A549 (cell line): ENCODE data around the gene DSCAM. TPM values are rescaled to one million over a fixed set of nuclear protein-coding genes. Genes with fewer than 3 reads are reported as not detected.

Experiments
- ATAC-seq, 2 experiments: fragments of 200-7000 bp in 1 of 2; fragments of >200 bp in 1 of 2; cut with Nextera tagmentation in 1 of 2; cut with Tn5 transposase in 1 of 2; 3 replicates each; pipeline versions ENCODE4 v1.8.0 to v1.9.1; 2018 to 2020; ENCODE audit warnings: mild to moderate bottlenecking in 1 of 2, moderate library complexity in 1 of 2
- CTCF ChIA-PET: fragments of 300-600 bp; sonication (Branson Sonifier 250); formaldehyde crosslinking; extraction: SDS; loops from one replicate; lab custom pipeline; 2021; ENCODE audit warnings: antibody characterized with exemption, inconsistent platforms; lab: Yijun Ruan, JAX
- POLR2A ChIA-PET: fragments of 350-600 bp; formaldehyde crosslinking; extraction: SDS; loops from one replicate; lab custom pipeline; 2021; ENCODE audit warnings: antibody characterized with exemption, inconsistent platforms; lab: Yijun Ruan, JAX
- DNase-seq, 2 experiments: peaks; one replicate each; pipeline versions ENCODE4 v3.0.0 to v3.0.0-alpha.2; 2011 to 2016; ENCODE audit warnings: low read depth in 1 of 2, low spot score in 1 of 2
- FAIRE-seq: peaks from 2 replicates; lab custom pipeline; 2011; peaks lifted over from hg19 to GRCh38; lab: Jason Lieb, UNC
- H3K27ac ChIP-seq, 2 experiments: fragments of >200 bp; sonication (Bioruptor Twin); formaldehyde crosslinking; 3 replicates each; pipeline ENCODE4 v1.5.1; 2016 to 2017
- H3K4me1 ChIP-seq: fragments of >200 bp; sonication (Bioruptor Twin); formaldehyde crosslinking; 3 replicates; pipeline ENCODE4 v1.6.1; 2016
- H3K4me2 ChIP-seq: fragments of >200 bp; sonication (Bioruptor Twin); formaldehyde crosslinking; 3 replicates; pipeline ENCODE4 v1.6.1; 2016
- H3K4me3 ChIP-seq: fragments of >200 bp; sonication (Bioruptor Twin); formaldehyde crosslinking; 3 replicates; pipeline ENCODE4 v1.5.1; 2016
- H3K9me3 ChIP-seq: fragments of >200 bp; sonication (Bioruptor Twin); formaldehyde crosslinking; 3 replicates; pipeline ENCODE4 v1.6.1; 2016
- ATOH8 ChIP-seq: fragments of 250-450 bp; sonication (Bioruptor Pico); IDR thresholded peaks from 2 replicates; pipeline ENCODE4 v1.5.0; 2020; ENCODE audit warnings: low read depth, mild to moderate bottlenecking, moderate library complexity
- CBX2 ChIP-seq: fragments of 200-600 bp; sonication (generic); IDR thresholded peaks from 2 replicates; pipeline ENCODE4 v1.6.1; 2016; ENCODE audit warnings: low read depth, mild to moderate bottlenecking, borderline replicate concordance
- CHD2 ChIP-seq: fragments of 150-350 bp; IDR thresholded peaks from 2 replicates; pipeline ENCODE4 v1.6.1; 2014; ENCODE audit warnings: low read length; ENCODE audit not compliant: partially characterized antibody
- CTCF ChIP-seq: fragments of >200 bp; sonication (Bioruptor Twin); formaldehyde crosslinking; IDR thresholded peaks from 3 replicates; pipeline ENCODE4 v1.5.1; 2016
- E2F6 ChIP-seq: IDR thresholded peaks from 2 replicates; pipeline ENCODE4 v1.6.1; 2012; ENCODE audit warnings: low read depth, borderline replicate concordance
- EHF ChIP-seq: fragments of 250-450 bp; sonication (Bioruptor Pico); IDR thresholded peaks from 2 replicates; pipeline ENCODE4 v1.5.0; 2020; ENCODE audit warnings: mild to moderate bottlenecking
- EHMT2 ChIP-seq: fragments of 200-600 bp; sonication (generic); IDR thresholded peaks from 2 replicates; pipeline ENCODE4 v1.6.1; 2016; ENCODE audit warnings: antibody characterized with exemption, low read depth, mild to moderate bottlenecking, moderate library complexity
- HEYL ChIP-seq: fragments of 250-450 bp; sonication (Bioruptor Pico); IDR thresholded peaks from 2 replicates; pipeline ENCODE4 v1.8.0; 2021; ENCODE audit warnings: mild to moderate bottlenecking, moderate library complexity
- HMGXB4 ChIP-seq: fragments of 250-450 bp; sonication (Bioruptor Pico); IDR thresholded peaks from 2 replicates; pipeline ENCODE4 v1.5.0; 2021; ENCODE audit warnings: mild to moderate bottlenecking, moderate library complexity, borderline replicate concordance
- HOXB5 ChIP-seq: fragments of 250-450 bp; sonication (Bioruptor Pico); IDR thresholded peaks from 2 replicates; pipeline ENCODE4 v1.5.0; 2020; ENCODE audit warnings: mild to moderate bottlenecking, moderate library complexity
- JUNB ChIP-seq: fragments of >200 bp; sonication (Bioruptor Twin); formaldehyde crosslinking; IDR thresholded peaks from 2 replicates; pipeline ENCODE4 v1.6.1; 2016
- KDM1A ChIP-seq: fragments of 200-600 bp; sonication (generic); IDR thresholded peaks from 2 replicates; pipeline ENCODE4 v1.6.1; 2016; ENCODE audit warnings: low read depth, mild to moderate bottlenecking
- MAX ChIP-seq: IDR thresholded peaks from 2 replicates; pipeline ENCODE4 v1.6.1; 2012
- MYC ChIP-seq: IDR thresholded peaks from 2 replicates; pipeline ENCODE4 v1.6.1; 2012; ENCODE audit warnings: mild to moderate bottlenecking, inconsistent platforms, low read length, improper control_type of control experiment, borderline replicate concordance
- NFE2L2 ChIP-seq: fragments of 150-350 bp; conservative IDR thresholded peaks from 2 replicates; pipeline ENCODE4 v1.6.1; 2014; ENCODE audit warnings: low read length
- NPAS2 ChIP-seq: fragments of 250-450 bp; sonication (Bioruptor Pico); IDR thresholded peaks from 2 replicates; pipeline ENCODE4 v1.8.0; 2022; ENCODE audit warnings: mild to moderate bottlenecking, moderate library complexity, borderline replicate concordance
- NR3C1 ChIP-seq: fragments of >200 bp; sonication (Bioruptor Twin); formaldehyde crosslinking; IDR thresholded peaks from 3 replicates; pipeline ENCODE4 v1.6.1; 2017
- PBX3 ChIP-seq: IDR thresholded peaks from 2 replicates; pipeline ENCODE4 v1.6.1; 2012
- POLR2A ChIP-seq: IDR thresholded peaks from 2 replicates; pipeline ENCODE4 v1.6.1; 2012; ENCODE audit warnings: mild to moderate bottlenecking, low read length
- POLR2AphosphoS2 ChIP-seq: conservative IDR thresholded peaks from 2 replicates; pipeline ENCODE4 v1.6.1; 2012; ENCODE audit warnings: low read length, improper control_type of control experiment, inconsistent platforms
- RAD21 ChIP-seq, 2 experiments: fragments of >200 bp in 1 of 2; sonication (Bioruptor Twin) in 1 of 2; formaldehyde crosslinking in 1 of 2; IDR thresholded peaks in 1 of 2; conservative IDR thresholded peaks in 1 of 2; 2 replicates in 1 of 2; 3 replicates in 1 of 2; pipeline ENCODE4 v1.6.1; 2012 to 2018; ENCODE audit warnings: inconsistent platforms in 1 of 2
- RARB ChIP-seq: fragments of 250-450 bp; sonication (Bioruptor Pico); IDR thresholded peaks from 2 replicates; pipeline ENCODE4 v1.8.0; 2021; ENCODE audit warnings: mild to moderate bottlenecking, moderate library complexity
- RCOR1 ChIP-seq: fragments of 150-350 bp; IDR thresholded peaks from 2 replicates; pipeline ENCODE4 v1.6.1; 2014; ENCODE audit warnings: antibody characterized with exemption, low read length, low read depth
- RNF2 ChIP-seq: fragments of 200-600 bp; sonication (generic); IDR thresholded peaks from 2 replicates; pipeline ENCODE4 v1.6.1; 2016; ENCODE audit warnings: low read depth, mild to moderate bottlenecking, antibody characterized with exemption, moderate library complexity, borderline replicate concordance
- SMC3 ChIP-seq: fragments of >200 bp; sonication (Bioruptor Twin); formaldehyde crosslinking; IDR thresholded peaks from 3 replicates; pipeline ENCODE4 v1.6.1; 2018; ENCODE audit warnings: inconsistent platforms
- SREBF2 ChIP-seq: fragments of 450-650 bp; IDR thresholded peaks from 2 replicates; pipeline ENCODE4 v1.6.1; 2014; ENCODE audit warnings: mild to moderate bottlenecking, moderate library complexity
- TP53 ChIP-seq: fragments of 250-450 bp; sonication (Bioruptor Pico); IDR thresholded peaks from 2 replicates; pipeline ENCODE4 v1.5.0; 2021; ENCODE audit warnings: mild to moderate bottlenecking, moderate library complexity
- USF2 ChIP-seq: fragments of 450-650 bp; IDR thresholded peaks from 2 replicates; pipeline ENCODE4 v1.6.1; 2014; ENCODE audit warnings: antibody characterized with exemption
- ZFP36 ChIP-seq: fragments of 450-650 bp; IDR thresholded peaks from 2 replicates; pipeline ENCODE4 v1.6.1; 2014; ENCODE audit warnings: borderline replicate concordance; ENCODE audit not compliant: partially characterized antibody
- WGBS: methylation state at CpG from one replicate; pipeline ENCODE4 v1.1.6; 2017; ENCODE audit errors: missing lambda C conversion rate; 5-methylcytosine and 5-hydroxymethylcytosine counted together
- polyA plus RNA-seq, 4 experiments: library from polyadenylated mRNA; depleted of rRNA in 3 of 4; stranded (reverse); fragments of >200 nt; fragmentation: RNase III in 1 of 4; extraction: RNeasy Plus Mini Kit Qiagen cat#74134 plus additional on column Dnase treatment in 1 of 4; gene quantifications; 2 replicates in 3 of 4; 3 replicates in 1 of 4; pipeline ENCODE4 v1.2.3, GENCODE V29; 2011 to 2017

The DSCAM gene
- polyA plus RNA-seq, 2 of the 4 experiments (the other 2 are of a cell fraction), result not detected

- TF ChIP-seq SMC3, result no peak
- no peak for TF ChIP-seq NFE2L2
- no peak for TF ChIP-seq RCOR1
- no peak for TF ChIP-seq NR3C1
- TF ChIP-seq HMGXB4 (CRISPR knock-in tag), result no peak
- no peak for TF ChIP-seq CHD2
- no peak for TF ChIP-seq SREBF2
- no peak for TF ChIP-seq HOXB5 (CRISPR knock-in tag)
- TF ChIP-seq E2F6, result no peak
- no peak for TF ChIP-seq JUNB
- no peak for TF ChIP-seq ZFP36
- no peak for TF ChIP-seq HEYL
- no peak for TF ChIP-seq CTCF
- no peak for TF ChIP-seq EHMT2
- TF ChIP-seq POLR2AphosphoS2, result no peak
- TF ChIP-seq MAX, result no peak
- TF ChIP-seq NPAS2 (CRISPR knock-in tag), result no peak
- no peak for TF ChIP-seq TP53 (CRISPR knock-in tag)
- TF ChIP-seq CBX2, result no peak
- no peak for TF ChIP-seq POLR2A
- no peaks in the 10 kb centered on the region for H3K4me1 ChIP-seq
- H3K9me3 ChIP-seq, result no peaks in the 10 kb centered on the region
- ATAC-seq (no peak), FAIRE-seq (no peak), DNase-seq (no peak)
- POLR2A ChIA-PET, result no interaction called here
- H3K27ac ChIP-seq, result no peak overlapping the region
- WGBS, result 3% methylated on average over 3 of the region's 3 CpGs
- H3K4me3 ChIP-seq, result no peak overlapping the region
- CTCF ChIA-PET, result no interaction called here
- H3K4me2 ChIP-seq, result no peak overlapping the region
Observed at GRCh38 chr21:40658311-40658710, 188.6 kb downstream of the DSCAM start.

- DNase-seq (no peak), FAIRE-seq (no peak), ATAC-seq (no peak)
- CTCF ChIA-PET, result no interaction called here
- POLR2A ChIA-PET, result no interaction called here
- Histone ChIP-seq H3K27ac (no peak overlapping the region), H3K4me3 (no peak overlapping the region), H3K9me3 (no peaks in the 10 kb centered on the region), H3K4me2 (no peak overlapping the region), H3K4me1 (no peaks in the 10 kb centered on the region)
- WGBS, result 0% methylated on average over 2 of the region's 2 CpGs
- TF ChIP-seq MYC, result no peak
- no peak for TF ChIP-seq RNF2
- TF ChIP-seq PBX3, result no peak
- TF ChIP-seq NR3C1, result no peak
- no peak for TF ChIP-seq ATOH8
- no peak for TF ChIP-seq RAD21 (conservative IDR thresholded peaks at IDR 0.05 in 1 of 2, IDR thresholded peaks at IDR 0.05 in 1 of 2)
- no peak for TF ChIP-seq HOXB5 (CRISPR knock-in tag)
- TF ChIP-seq USF2, result no peak
- no peak for TF ChIP-seq CBX2
- no peak for TF ChIP-seq HMGXB4 (CRISPR knock-in tag)
- TF ChIP-seq RARB (CRISPR knock-in tag), result no peak
- no peak for TF ChIP-seq KDM1A
- no peak for TF ChIP-seq EHF
Observed at GRCh38 chr21:40652436-40652835, 194.5 kb downstream of the DSCAM start.
